ENCODE data around the gene PIP4K2A. TPM values are rescaled to one million over a fixed set of nuclear protein-coding genes. Genes with fewer than 3 reads are reported as not detected.
"Not testable (repeated sequence)": the region's sequence is repeated elsewhere in the genome, so short reads cannot be mapped to it uniquely, and the experiment has no call there.

The PIP4K2A gene
- total RNA-seq, 3 donors from 2014 or later: 15.1 to 36.6 (median 33.1) TPM

DNA sequence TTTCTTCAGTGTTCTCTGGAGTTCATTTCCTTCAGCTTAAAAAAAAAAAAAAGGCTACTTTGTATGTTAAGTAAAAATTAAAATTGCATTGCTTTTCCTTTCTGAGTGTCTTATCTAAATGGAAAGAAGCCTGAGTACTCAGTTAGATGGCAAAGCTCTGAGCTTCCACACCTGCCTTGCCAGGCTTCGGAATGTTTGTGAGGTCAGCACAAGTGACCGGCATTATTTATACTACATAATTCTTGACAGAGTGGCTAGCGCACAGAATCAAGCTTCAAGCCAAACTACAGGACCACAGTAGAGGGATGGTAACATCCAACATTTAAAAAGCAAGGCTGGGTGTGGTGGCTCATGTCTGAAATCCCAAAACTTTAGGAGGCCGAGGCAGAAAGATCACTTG lies 17.3 kb downstream of the PIP4K2A start:
- TF ChIP-seq POLR2AphosphoS5 (IDR thresholded peaks at IDR 0.05) (no peak), POLR2A (IDR thresholded peaks at IDR 0.05) (no peak)
- TF ChIP-seq, protein P1, sequence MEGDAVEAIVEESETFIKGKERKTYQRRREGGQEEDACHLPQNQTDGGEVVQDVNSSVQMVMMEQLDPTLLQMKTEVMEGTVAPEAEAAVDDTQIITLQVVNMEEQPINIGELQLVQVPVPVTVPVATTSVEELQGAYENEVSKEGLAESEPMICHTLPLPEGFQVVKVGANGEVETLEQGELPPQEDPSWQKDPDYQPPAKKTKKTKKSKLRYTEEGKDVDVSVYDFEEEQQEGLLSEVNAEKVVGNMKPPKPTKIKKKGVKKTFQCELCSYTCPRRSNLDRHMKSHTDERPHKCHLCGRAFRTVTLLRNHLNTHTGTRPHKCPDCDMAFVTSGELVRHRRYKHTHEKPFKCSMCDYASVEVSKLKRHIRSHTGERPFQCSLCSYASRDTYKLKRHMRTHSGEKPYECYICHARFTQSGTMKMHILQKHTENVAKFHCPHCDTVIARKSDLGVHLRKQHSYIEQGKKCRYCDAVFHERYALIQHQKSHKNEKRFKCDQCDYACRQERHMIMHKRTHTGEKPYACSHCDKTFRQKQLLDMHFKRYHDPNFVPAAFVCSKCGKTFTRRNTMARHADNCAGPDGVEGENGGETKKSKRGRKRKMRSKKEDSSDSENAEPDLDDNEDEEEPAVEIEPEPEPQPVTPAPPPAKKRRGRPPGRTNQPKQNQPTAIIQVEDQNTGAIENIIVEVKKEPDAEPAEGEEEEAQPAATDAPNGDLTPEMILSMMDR (IDR thresholded peaks at IDR 0.05): no peak
- intact Hi-C loops (cut with DNase I; ENCODE audit: low total_unique reads): no loop called here
- H3K4me1 ChIP-seq: no peaks in the 10 kb centered on the region
- no peak for DNase-seq (ENCODE audit: low spot score in 2 of 2)
- H3K4me3 ChIP-seq: no peak overlapping the region
- no peaks in the 10 kb centered on the region for H3K36me3 ChIP-seq
- no peaks in the 10 kb centered on the region for H3K9me3 ChIP-seq
- no peaks in the 10 kb centered on the region for H3K27me3 ChIP-seq
- no peak overlapping the region for H3K27ac ChIP-seq

DNA sequence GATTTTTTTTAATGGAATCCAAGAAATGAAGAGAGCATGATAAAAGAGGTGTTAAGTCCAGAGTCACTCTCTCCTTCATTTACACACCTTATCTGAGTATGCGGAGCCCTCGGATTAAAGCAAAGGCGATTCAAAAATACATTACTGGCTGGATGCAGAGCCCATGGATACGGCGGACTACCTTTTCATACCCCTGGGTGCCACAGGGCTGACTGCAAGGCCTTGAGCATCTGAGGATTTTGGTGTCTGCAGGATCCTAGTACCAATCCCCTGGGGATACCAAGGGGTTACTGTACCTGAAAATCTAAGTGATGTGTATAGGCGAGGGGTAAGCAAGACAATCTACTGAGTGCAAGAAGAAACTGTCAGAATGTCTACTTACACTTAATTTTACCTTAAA lies 20.5 kb downstream of the PIP4K2A start:
- Histone ChIP-seq H3K27me3 (no peaks in the 10 kb centered on the region), H3K9me3 (no peaks in the 10 kb centered on the region), H3K4me1 (peaks cover 4 to 10% of the 10 kb centered on the region in 2 donors), H3K36me3 (no peaks in the 10 kb centered on the region), H3K27ac (no peak overlapping the region), H3K4me3 (no peak overlapping the region)
- TF ChIP-seq POLR2AphosphoS5 (IDR thresholded peaks at IDR 0.05): no peak
- TF ChIP-seq, protein P1 (IDR thresholded peaks at IDR 0.05): no peak
- no peak for TF ChIP-seq POLR2A (IDR thresholded peaks at IDR 0.05)
- intact Hi-C loops (cut with DNase I; ENCODE audit: low total_unique reads): no loop called here
- DNase-seq (ENCODE audit: low spot score in 2 of 2): no peak

DNA sequence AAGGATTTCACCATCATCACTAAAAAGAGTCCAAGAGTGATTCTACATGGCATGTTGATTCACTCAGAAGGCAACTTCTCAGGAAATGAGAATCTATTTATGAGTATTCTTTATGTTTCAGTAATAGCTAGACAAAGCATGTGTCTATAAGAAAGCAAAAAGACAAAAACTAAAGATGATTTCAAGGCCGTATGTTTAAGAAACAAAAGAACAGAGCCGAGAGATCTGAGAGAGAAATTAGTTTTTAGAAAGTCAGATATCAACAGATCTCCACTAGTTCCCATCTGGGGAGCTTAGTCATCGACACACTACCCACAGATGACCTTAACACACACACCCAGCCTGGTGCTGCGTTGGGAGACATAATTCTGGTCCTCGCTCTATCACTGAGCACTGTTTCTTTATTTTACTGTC lies 21.0 kb downstream of the PIP4K2A start:
- Histone ChIP-seq H3K4me1 (peaks cover 4 to 10% of the 10 kb centered on the region in 2 donors), H3K4me3 (no peak overlapping the region), H3K27me3 (no peaks in the 10 kb centered on the region), H3K9me3 (no peaks in the 10 kb centered on the region), H3K27ac (no peak overlapping the region), H3K36me3 (no peaks in the 10 kb centered on the region)
- no peak for TF ChIP-seq POLR2AphosphoS5 (IDR thresholded peaks at IDR 0.05)
- TF ChIP-seq POLR2A (IDR thresholded peaks at IDR 0.05): no peak
- TF ChIP-seq, protein P1 (IDR thresholded peaks at IDR 0.05): no peak
- intact Hi-C loops (cut with DNase I; ENCODE audit: low total_unique reads): no loop called here
- DNase-seq (ENCODE audit: low spot score in 2 of 2): no peak

GRCh38 chr10:22692119-22692518 lies 22.3 kb downstream of the PIP4K2A start:
- not testable (repeated sequence) for H3K9me3 ChIP-seq

GRCh38 chr10:22690614-22691431 lies 23.6 kb downstream of the PIP4K2A start:
- H3K27ac ChIP-seq: no peak overlapping the region
- DNase-seq (ENCODE audit: low spot score in 2 of 2): no peak
- TF ChIP-seq POLR2A (IDR thresholded peaks at IDR 0.05): no peak
- TF ChIP-seq POLR2AphosphoS5 (IDR thresholded peaks at IDR 0.05): no peak
- TF ChIP-seq, protein P1 (IDR thresholded peaks at IDR 0.05): no peak
- intact Hi-C loops (cut with DNase I; ENCODE audit: low total_unique reads): no loop called here
- H3K9me3 ChIP-seq: no peaks in the 10 kb centered on the region
- no peaks in the 10 kb centered on the region for H3K27me3 ChIP-seq
- H3K4me3 ChIP-seq: peak overlapping the region in 1 of 3 donors; percentile 23
- H3K36me3 ChIP-seq: no peaks in the 10 kb centered on the region
- peaks cover 4 to 10% of the 10 kb centered on the region in 2 donors for H3K4me1 ChIP-seq

More at GRCh38 chr10:22692119-22692518, 22.3 kb downstream of the PIP4K2A start:
- H3K36me3 ChIP-seq; intact Hi-C loops (cut with DNase I; ENCODE audit: low total_unique reads); H3K4me3 ChIP-seq; DNase-seq (ENCODE audit: low spot score in 2 of 2); H3K27ac ChIP-seq; H3K27me3 ChIP-seq: not testable (repeated sequence)
- peaks cover 4 to 10% of the 10 kb centered on the region in 2 donors for H3K4me1 ChIP-seq

All from breast epithelium (tissue), 4 donors.